ENCODE data around the gene PTPRU.

The PTPRU gene

DNA sequence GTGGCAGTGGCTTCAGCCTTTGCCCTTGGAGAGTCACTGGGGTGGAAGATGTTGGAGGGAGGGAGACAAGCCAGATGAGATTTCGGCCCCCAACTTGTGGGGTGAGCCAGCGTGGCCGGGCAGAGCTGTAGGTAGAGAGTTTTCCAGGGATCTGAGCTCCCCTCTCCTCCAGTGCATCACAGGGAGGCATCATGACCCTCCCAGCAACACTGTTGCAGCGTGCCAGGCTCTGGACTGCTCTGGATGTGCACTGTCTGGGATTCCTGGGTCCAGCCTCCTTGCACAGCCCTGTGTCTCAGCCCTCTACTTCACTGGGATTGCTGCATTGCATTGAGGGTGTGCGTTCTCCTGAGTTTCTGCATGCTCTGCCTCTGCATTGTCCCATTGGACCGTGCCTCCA, 8.9 kb downstream of the PTPRU start:
- no peaks in the 10 kb centered on the region for H3K27me3 ChIP-seq (ENCODE audit: control insufficient read depth, low read length)
- H3K9me2 ChIP-seq (replicated peaks; ENCODE audit: control insufficient read depth, low read length), result no peaks in the 10 kb centered on the region
- H3K27ac ChIP-seq (ENCODE audit: low read depth, low read length), result no peak overlapping the region
- no peak overlapping the region for H3K4me2 ChIP-seq (ENCODE audit: low read length)
- no peak overlapping the region for H3K4me3 ChIP-seq (ENCODE audit: low read length)
- TF ChIP-seq, protein P1, sequence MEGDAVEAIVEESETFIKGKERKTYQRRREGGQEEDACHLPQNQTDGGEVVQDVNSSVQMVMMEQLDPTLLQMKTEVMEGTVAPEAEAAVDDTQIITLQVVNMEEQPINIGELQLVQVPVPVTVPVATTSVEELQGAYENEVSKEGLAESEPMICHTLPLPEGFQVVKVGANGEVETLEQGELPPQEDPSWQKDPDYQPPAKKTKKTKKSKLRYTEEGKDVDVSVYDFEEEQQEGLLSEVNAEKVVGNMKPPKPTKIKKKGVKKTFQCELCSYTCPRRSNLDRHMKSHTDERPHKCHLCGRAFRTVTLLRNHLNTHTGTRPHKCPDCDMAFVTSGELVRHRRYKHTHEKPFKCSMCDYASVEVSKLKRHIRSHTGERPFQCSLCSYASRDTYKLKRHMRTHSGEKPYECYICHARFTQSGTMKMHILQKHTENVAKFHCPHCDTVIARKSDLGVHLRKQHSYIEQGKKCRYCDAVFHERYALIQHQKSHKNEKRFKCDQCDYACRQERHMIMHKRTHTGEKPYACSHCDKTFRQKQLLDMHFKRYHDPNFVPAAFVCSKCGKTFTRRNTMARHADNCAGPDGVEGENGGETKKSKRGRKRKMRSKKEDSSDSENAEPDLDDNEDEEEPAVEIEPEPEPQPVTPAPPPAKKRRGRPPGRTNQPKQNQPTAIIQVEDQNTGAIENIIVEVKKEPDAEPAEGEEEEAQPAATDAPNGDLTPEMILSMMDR (IDR thresholded peaks at IDR 0.05; ENCODE audit: low read depth, low read length, poor library complexity, severe bottlenecking), result no peak
- no peak for TF ChIP-seq EZH2phosphoT487 (IDR thresholded peaks at IDR 0.05; ENCODE audit: borderline replicate concordance, low read length)
- no peaks in the 10 kb centered on the region for H3K9me3 ChIP-seq (ENCODE audit: control insufficient read depth, insufficient read depth, low read length)
- H4K20me1 ChIP-seq (ENCODE audit: control insufficient read depth, insufficient read depth, low read depth, low read length), result no peaks in the 10 kb centered on the region
- no peaks in the 10 kb centered on the region for H3K79me2 ChIP-seq (ENCODE audit: control insufficient read depth, low read length)
- no peaks in the 10 kb centered on the region for H3F3A ChIP-seq (ENCODE audit: control insufficient read depth, insufficient read depth)
- H3K36me3 ChIP-seq (ENCODE audit: control insufficient read depth, low read length), result no peaks in the 10 kb centered on the region
- no peaks in the 10 kb centered on the region for H3K4me1 ChIP-seq (ENCODE audit: control insufficient read depth, low read length)

DNA sequence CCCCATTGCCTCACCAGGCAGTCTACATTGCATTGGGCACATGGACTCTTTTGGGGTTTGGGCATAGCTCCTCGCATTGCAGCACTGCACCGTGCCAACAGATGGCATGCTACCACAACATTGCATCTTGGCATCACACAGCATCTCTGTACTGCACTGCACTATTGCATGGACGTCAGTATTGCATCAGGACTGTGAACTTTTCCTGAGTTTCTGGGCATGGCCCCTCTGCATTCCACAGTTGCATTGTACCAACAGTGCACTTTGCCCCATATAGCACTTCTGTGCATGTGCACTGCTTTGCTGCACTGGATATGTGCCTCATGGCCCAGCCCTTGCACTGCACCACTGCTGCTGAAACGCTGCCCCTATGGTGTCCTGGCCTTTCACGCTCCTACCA, 9.6 kb downstream of the PTPRU start:
- Histone ChIP-seq H3K4me3 (ENCODE audit: low read length) (no peak overlapping the region), H3K4me1 (ENCODE audit: control insufficient read depth, low read length) (no peaks in the 10 kb centered on the region), H3K79me2 (ENCODE audit: control insufficient read depth, low read length) (no peaks in the 10 kb centered on the region), H3F3A (ENCODE audit: control insufficient read depth, insufficient read depth) (no peaks in the 10 kb centered on the region), H3K4me2 (ENCODE audit: low read length) (no peak overlapping the region), H3K36me3 (ENCODE audit: control insufficient read depth, low read length) (no peaks in the 10 kb centered on the region), H3K27ac (ENCODE audit: low read depth, low read length) (no peak overlapping the region), H3K9me3 (ENCODE audit: control insufficient read depth, insufficient read depth, low read length) (no peaks in the 10 kb centered on the region), H4K20me1 (ENCODE audit: control insufficient read depth, insufficient read depth, low read depth, low read length) (no peaks in the 10 kb centered on the region), H3K27me3 (ENCODE audit: control insufficient read depth, low read length) (no peaks in the 10 kb centered on the region), H3K9me2 (replicated peaks; ENCODE audit: control insufficient read depth, low read length) (no peaks in the 10 kb centered on the region)
- no peak for TF ChIP-seq EZH2phosphoT487 (IDR thresholded peaks at IDR 0.05; ENCODE audit: borderline replicate concordance, low read length)
- TF ChIP-seq, protein P1 (IDR thresholded peaks at IDR 0.05; ENCODE audit: low read depth, low read length, poor library complexity, severe bottlenecking), result peak; percentile 46

DNA sequence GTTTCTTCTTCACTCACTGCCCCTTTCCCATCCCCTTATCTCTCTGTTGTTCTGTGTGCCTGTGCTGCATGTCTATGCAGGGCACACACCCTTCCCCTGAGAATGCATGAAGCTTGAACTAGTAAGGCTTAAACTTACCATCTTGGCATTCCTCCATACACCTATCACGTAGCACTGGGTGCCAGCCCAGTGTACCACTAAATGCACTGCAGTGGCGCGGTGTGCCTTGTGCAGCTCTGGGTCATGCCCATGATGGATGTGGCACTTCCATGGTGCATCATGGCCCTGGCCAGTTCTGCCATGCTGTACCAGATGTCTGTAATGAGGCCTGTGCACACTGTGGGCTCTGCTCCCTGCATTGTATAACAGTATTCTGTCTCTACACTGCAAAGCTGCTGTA, 10.7 kb downstream of the PTPRU start:
- no peaks in the 10 kb centered on the region for H3K36me3 ChIP-seq (ENCODE audit: control insufficient read depth, low read length)
- no peaks in the 10 kb centered on the region for H3K4me1 ChIP-seq (ENCODE audit: control insufficient read depth, low read length)
- H3K9me3 ChIP-seq (ENCODE audit: control insufficient read depth, insufficient read depth, low read length), result no peaks in the 10 kb centered on the region
- no peak overlapping the region for H3K4me2 ChIP-seq (ENCODE audit: low read length)
- H3F3A ChIP-seq (ENCODE audit: control insufficient read depth, insufficient read depth), result no peaks in the 10 kb centered on the region
- H3K27me3 ChIP-seq (ENCODE audit: control insufficient read depth, low read length), result no peaks in the 10 kb centered on the region
- TF ChIP-seq EZH2phosphoT487 (IDR thresholded peaks at IDR 0.05; ENCODE audit: borderline replicate concordance, low read length), result no peak
- TF ChIP-seq, protein P1 (IDR thresholded peaks at IDR 0.05; ENCODE audit: low read depth, low read length, poor library complexity, severe bottlenecking), result no peak
- H3K9me2 ChIP-seq (replicated peaks; ENCODE audit: control insufficient read depth, low read length), result no peaks in the 10 kb centered on the region
- H4K20me1 ChIP-seq (ENCODE audit: control insufficient read depth, insufficient read depth, low read depth, low read length), result no peaks in the 10 kb centered on the region
- no peaks in the 10 kb centered on the region for H3K79me2 ChIP-seq (ENCODE audit: control insufficient read depth, low read length)
- H3K27ac ChIP-seq (ENCODE audit: low read depth, low read length), result no peak overlapping the region
- no peak overlapping the region for H3K4me3 ChIP-seq (ENCODE audit: low read length)
